ENCODE results near the gene KNOP1.
"Not testable (repeated sequence)": the region's sequence is repeated elsewhere in the genome, so short reads cannot be mapped to it uniquely, and the experiment has no call there.

The KNOP1 gene

DNA sequence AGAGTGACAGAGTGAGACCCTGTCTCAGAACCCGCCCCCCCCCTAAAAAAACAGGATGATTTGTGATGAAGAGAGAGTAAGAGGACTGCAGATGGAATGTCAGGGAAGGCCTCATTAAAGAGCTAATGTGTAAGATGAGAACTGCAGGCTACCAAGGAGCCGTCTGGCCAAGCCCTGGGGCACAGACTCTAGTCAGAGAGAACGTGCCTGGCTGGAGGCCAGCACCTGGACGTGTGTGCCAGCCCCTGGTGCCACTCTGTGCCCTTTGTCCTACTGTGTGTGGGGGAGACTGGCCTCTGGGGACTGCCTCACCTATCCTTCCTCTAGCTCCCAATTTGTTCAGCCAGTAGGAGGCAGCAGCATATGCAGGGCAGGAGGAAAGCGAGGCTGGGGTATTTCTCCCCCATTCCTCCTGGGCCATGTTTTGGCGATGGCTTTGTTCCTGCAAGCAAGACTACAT lies 37.1 kb downstream of the KNOP1 start:
- no peak for DNase-seq

DNA sequence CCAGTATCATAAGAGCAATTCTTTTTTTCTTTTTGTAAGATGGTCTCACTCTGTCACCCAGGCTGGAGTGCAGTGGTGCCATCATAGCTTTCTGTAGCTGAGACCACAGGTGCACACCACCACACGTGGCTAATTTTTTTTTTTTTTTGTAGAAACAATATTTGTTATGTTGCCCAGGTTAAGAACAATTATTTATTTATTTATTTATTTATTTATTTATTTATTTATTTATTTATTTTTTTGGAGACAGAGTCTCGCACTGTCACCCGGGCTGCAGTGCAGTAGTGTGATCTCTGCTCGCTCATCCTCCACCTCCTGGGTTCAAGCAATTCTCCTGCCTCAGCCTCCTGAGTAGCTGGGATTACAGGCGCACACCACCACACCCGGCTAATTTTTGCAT lies 38.7 kb downstream of the KNOP1 start:
- not testable (repeated sequence) for DNase-seq

DNA sequence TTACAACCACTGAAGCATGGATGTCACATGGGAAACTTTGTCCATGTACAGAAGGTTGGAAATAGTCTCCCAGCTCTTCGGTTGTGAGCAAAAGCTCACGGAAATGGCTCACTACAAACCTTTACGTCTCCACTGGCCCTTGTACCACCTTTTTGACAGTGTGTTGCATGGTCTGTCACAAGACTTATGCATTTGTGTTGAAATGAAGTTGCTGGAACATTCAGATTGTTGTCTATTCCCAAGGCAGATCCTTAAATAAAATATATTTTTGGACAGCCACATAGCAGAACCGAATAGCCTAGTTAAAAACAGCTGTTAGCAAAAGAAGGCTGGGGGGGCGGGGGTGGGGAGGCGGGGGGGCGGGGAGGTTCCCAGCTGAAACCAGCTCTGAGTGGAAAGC lies 39.2 kb downstream of the KNOP1 start:
- DNase-seq: no peak

DNA sequence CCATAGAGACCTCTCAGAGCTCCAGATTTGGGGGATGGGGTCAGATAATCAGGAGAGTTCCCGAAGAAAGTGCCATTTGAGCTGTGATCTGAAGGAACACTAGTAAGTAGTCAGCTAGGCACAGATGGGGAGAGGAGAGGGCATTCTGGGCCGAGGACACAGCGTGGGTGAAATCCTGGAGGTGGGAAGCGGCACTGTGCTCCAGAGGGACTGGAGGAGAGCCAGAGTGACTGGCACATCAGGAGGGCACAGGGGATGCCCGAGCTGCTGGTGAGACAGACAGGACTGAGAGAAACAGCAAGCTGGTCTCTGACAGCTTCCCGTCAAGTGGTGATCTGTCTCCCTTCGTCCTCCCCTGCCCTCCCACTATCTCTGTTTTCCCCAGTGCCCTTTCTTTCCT lies 40.6 kb downstream of the KNOP1 start:
- no peak for DNase-seq

DNA sequence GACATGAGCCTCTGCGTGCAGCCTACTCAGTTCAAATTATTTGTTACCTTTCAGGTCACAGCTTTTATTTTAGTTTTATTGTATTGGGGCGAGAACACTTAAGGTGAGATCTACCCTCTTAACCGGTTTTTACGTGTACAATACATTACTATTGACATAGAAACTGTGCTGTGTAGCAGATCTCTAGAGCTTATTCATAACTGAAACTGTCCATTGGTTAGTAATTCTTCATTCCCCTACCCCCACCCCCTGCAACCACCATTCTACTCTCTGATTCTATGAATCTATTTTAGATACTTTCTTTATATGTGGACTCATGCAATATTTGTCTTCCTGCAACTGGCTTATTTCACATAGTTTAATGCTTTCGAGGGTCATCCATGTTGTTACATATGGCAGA lies 43.5 kb downstream of the KNOP1 start:
- DNase-seq: no peak

DNA sequence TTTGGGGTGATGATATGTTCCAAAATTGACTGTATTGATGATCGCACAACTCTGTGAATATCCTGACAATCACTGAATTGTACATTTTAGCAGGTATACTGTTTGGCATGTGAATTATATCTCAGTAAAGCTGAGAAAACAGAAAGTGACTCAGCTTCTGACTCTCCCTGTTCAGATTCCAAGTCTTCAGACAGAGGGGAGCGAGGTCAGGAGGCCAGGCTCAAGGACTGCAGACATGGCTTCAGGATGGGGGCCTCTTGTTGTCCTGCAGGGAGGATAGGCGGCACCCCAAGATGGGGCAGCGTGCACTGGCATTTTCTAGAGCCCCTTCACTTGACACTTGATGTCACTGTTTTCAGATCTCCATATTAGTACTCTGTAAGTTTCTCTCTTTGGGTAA lies 45.6 kb downstream of the KNOP1 start:
- no peak for DNase-seq

DNA sequence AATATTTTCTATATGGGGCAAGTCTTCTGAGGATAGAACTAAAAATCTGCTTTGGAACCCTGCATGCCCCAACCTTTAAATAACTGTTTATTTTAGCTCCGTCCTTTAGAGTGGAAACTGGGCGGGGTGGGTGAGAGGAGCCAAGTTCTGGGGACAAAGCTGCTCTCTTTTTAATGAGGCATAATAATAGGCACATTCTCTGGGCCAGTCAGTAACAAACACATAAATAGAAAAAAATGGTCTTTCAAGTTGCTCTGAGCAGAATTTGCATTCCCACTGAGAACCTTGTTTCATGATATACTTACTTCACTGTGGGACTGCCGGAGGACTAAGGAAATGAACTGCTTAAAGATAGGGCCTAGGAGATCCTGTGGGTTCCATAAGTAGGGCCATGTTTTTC lies 51.5 kb downstream of the KNOP1 start:
- no peak for DNase-seq

DNA sequence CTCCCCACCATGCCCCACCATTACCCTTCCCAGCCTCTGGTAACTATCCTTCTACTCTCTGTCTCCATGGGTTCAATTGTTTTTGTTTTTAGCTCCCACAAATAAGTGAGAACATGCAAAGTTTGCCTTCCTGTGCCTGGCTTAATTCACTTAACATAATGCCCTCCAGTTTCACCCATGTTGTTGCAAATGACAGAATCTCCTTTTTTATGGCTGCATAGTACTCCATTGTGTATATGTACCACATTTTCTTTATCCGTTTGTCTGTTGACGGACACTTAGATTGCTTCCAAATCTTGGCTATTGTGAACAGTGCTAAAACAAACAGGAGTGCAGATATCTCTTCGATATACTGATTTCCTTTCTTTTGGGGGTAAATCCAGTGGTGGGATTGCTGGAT lies 52.7 kb downstream of the KNOP1 start:
- DNase-seq: not testable (repeated sequence)

DNA sequence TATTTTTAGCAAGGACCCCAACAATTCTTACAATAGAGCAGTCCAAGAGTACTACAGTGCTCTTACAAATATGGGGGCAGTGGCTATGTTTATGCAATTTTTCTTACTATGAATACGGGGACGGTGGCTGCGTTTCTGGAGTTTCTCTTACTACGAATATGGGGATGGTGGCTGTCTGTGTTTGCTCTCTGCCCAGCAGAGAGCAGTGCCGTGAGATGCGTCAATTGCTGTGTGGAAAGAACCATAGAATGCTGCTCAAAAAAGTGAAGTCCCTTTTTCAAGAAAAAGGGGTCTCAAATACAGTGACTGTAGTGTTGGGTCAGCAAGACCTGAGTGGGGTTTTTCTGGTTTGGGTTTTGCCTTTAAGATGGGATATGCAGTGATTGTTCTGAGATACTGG lies 53.9 kb downstream of the KNOP1 start:
- no peak for DNase-seq

DNA sequence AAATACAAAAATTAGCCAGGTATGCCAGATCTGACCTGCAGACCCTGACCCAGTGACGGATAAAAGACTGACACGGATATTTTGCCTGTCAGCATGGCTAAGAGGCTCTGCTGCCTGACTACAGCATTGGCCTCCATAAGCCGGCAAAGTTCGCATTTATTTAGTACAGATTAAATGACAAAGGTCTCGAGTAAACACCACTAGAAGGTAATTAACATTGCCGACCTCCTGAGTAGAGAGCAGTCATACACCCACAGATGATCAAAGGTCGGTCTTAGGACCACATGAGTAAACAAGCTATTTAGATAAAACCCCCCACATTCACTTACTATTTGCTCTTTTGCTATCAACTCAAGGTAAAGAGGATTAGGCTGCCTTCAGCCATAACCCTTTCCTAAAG lies 55.7 kb downstream of the KNOP1 start:
- DNase-seq: no peak

DNA sequence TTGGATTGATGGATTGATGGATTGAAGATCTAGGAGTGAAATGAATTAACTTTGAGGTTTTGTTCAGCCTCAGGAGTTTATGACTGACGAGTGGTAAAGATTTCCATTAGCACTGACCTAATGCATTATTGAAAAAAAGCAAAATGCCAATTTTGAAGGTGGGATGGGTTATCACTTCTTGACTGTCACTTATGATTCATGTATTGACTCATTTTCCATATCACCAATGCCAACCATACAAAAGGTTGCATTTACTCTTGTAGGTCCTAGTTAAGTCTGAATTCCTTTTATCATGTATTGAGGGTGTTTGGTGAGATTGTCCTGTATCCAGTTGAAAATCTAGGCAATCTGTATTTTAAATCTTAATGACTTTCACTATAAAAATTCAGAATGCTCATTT lies 57.6 kb downstream of the KNOP1 start:
- no peak for DNase-seq

DNA sequence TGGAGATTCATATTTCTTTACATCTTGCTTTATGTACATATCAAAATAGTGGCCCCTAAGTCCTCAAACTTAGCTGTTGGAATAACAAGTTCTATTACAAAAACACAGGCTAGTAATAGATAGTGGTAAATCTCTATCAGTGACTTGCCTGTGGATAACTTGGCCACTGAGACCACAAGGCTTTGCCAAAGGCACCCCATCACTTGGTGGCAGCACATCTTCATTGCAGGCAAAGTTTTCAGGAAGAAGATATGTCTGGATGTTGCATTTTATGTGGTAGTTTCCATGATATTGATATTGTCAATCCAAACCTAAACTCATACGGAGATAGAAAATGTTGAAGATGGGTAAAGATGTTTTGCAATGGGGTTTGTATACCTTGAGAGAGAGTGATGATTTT lies 58.5 kb downstream of the KNOP1 start:
- no peak for DNase-seq

DNA sequence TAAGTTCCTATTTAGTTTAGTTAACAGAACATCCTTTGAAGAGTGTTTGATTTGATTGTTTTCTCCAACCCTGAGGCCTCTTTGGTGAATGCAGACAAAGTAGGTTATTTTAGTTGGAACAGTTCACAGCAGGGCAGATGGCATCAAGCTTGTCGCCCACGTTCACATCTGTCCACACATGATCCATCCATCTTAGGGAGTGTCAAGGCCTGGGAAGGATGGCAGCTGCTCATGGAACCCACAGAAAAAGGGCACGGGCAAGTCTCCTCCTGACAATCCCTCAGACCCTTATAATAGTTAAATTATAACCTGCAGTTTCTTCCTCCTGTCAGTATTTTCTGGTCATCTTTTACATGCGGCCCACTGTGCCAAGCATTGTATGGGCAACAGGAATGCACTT lies 60.2 kb downstream of the KNOP1 start:
- DNase-seq: no peak

DNA sequence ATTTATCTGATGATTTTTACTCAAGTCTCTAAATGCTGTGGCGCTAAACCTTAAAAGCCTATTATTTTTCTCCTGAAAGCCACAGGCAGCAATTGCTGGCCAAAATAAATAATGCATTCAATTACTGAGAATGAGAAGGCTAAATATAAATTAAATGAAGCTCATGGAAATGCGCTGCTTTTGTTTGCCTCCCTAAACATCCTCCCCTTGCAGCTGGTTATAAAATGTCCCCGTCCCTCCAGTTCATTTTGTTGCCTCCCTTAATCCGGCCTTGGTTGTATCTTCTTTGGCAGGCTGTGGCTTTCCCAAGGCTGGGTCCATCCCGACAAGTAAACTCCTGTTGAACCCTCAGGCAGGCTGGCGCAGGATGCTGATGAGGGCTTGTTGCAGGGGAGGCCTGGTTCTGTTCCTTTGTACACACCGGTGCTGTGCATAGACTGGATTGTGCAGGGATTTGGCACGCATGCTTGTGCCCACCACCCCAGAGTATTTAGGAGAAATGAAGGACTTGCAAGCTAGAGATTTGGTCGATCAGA lies 62.7 kb downstream of the KNOP1 start:
- no peak for DNase-seq

DNA sequence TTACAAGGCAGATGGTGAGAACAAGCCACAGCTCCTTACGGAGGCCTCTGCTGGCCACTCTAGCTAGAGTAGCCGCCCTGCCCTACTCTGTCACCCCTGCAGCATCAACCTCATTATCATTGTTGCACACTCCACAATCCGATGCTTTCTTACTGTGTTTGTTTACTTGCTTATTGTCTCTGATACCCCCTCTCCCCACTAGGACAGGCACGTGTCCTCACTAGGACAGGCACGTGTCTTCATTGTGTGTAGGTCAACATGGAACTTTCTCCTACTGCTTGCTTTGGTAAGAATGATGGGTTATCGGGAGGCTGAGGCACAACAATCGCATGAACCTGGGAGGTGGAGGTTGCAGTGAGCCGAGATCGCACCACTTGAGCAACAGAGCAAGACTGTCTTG lies 63.9 kb downstream of the KNOP1 start:
- no peak for DNase-seq

Data from activated effector memory CD4-positive, alpha-beta T cell treated with Interleukin-2 at 50 U/mL for 16 hours (primary cell).